Measurements from ENCODE around the gene STAM. TPM values are rescaled to one million over a fixed set of nuclear protein-coding genes. Genes with fewer than 3 reads are reported as not detected.

The STAM gene
- total and polyA plus RNA-seq, 9 of the 15 experiments (the other 6 are each of a cell fraction or from before 2014, with no cell fraction given) = 13.8 to 33.5 (median 26.4) TPM

DNA sequence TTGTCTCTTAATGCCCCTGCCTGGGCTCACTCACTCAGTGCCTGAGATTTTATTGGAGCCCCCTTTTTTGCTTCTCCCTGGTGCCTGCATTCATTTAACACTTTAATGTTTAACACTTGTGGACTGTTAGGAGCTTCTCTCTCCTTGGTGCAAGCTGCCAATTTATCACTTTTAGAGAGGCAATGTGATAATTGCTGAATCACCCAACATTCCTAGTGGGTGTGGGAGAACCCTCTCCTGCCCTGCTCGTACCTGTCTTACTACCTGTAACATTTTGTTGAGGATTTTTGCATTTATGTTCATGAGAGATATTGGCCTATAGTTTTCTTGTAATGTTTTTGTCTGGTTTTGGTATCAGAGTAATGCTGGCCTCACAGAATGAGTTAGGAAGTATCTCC lies 13.2 kb downstream of the STAM start (continued):
- no peak for TF ChIP-seq ZBTB40 (IDR thresholded peaks at IDR 0.05)
- TF ChIP-seq ZBTB40 (CRISPR knock-in tag; IDR thresholded peaks at IDR 0.05) = no peak
- TF ChIP-seq UBTF (IDR thresholded peaks at IDR 0.05; ENCODE audit: borderline replicate concordance in 1 of 2, low read depth in 2 of 2, low read length in 2 of 2) = no peak
- TF ChIP-seq KLF10 (CRISPR knock-in tag; IDR thresholded peaks at IDR 0.05) = no peak
- no peak for TF ChIP-seq ZNF655 (CRISPR knock-in tag; IDR thresholded peaks at IDR 0.05)
- TF ChIP-seq ZNF444 (CRISPR knock-in tag; IDR thresholded peaks at IDR 0.05) = no peak
- no peak for TF ChIP-seq TFAP4 (CRISPR knock-in tag; IDR thresholded peaks at IDR 0.05; ENCODE audit: borderline replicate concordance)
- TF ChIP-seq, protein P1, sequence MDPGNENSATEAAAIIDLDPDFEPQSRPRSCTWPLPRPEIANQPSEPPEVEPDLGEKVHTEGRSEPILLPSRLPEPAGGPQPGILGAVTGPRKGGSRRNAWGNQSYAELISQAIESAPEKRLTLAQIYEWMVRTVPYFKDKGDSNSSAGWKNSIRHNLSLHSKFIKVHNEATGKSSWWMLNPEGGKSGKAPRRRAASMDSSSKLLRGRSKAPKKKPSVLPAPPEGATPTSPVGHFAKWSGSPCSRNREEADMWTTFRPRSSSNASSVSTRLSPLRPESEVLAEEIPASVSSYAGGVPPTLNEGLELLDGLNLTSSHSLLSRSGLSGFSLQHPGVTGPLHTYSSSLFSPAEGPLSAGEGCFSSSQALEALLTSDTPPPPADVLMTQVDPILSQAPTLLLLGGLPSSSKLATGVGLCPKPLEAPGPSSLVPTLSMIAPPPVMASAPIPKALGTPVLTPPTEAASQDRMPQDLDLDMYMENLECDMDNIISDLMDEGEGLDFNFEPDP (CRISPR knock-in tag; IDR thresholded peaks at IDR 0.05) = no peak
- TF ChIP-seq JUND (IDR thresholded peaks at IDR 0.05; ENCODE audit: borderline replicate concordance, low read depth, low read length) = no peak
- no peak for TF ChIP-seq JUND (tag; IDR thresholded peaks at IDR 0.05; ENCODE audit: borderline replicate concordance, low read depth, low read length)
- no peak for TF ChIP-seq SAFB (IDR thresholded peaks at IDR 0.05; ENCODE audit: borderline replicate concordance, low read depth, low read length)
- no peak for TF ChIP-seq ZNF274 (IDR thresholded peaks at IDR 0.05; ENCODE audit: borderline replicate concordance, low read depth, low read length)
